Esophagus squamous epithelium (tissue), 5 donors: ENCODE data around the gene PLCB1. TPM values are rescaled to one million over a fixed set of nuclear protein-coding genes. Genes with fewer than 3 reads are reported as not detected.
"Not testable (repeated sequence)": the region's sequence is repeated elsewhere in the genome, so short reads cannot be mapped to it uniquely, and the experiment has no call there.

ENCODE experiments used
- DNase-seq: peaks from one replicate; lab custom pipeline; 2025; lab: John Stamatoyannopoulos, UW
- H3K27ac ChIP-seq, 4 donors: fragments of 200-600 bp; sonication (generic); one replicate each; pipeline ENCODE4 v1.5.1; 2016 to 2019; ENCODE audit warnings: mild to moderate bottlenecking in 1 of 4
- H3K27me3 ChIP-seq, 4 donors: fragments of 200-600 bp; sonication (generic); 1 replicate in 3 of 4; 2 replicates in 1 of 4; pipeline versions ENCODE4 v1.5.1 to v1.6.0; 2017 to 2021; ENCODE audit warnings: antibody characterized with exemption in 1 of 4
- H3K36me3 ChIP-seq, 3 donors: fragments of 200-600 bp; sonication (generic); one replicate each; pipeline ENCODE4 v1.5.1; 2016 to 2019
- H3K4me1 ChIP-seq, 3 donors: fragments of 200-600 bp; sonication (generic); one replicate each; pipeline ENCODE4 v1.5.1; 2017 to 2019
- H3K4me3 ChIP-seq, 4 donors: fragments of 200-600 bp; sonication (generic); 1 replicate in 3 of 4; 2 replicates in 1 of 4; pipeline ENCODE4 v1.5.1; 2016 to 2019; ENCODE audit warnings: mild to moderate bottlenecking in 2 of 4, moderate library complexity in 1 of 4
- H3K9me3 ChIP-seq, 3 donors: fragments of 200-600 bp; sonication (generic); one replicate each; pipeline ENCODE4 v1.5.1; 2016 to 2019
- POLR2A ChIP-seq, 4 donors: fragments of 450-650 bp; IDR thresholded peaks; one replicate each; pipeline ENCODE4 v1.6.1; 2017; ENCODE audit warnings: antibody characterized with exemption in 4 of 4, mild to moderate bottlenecking in 4 of 4, moderate library complexity in 3 of 4
- WGBS, 2 donors: methylation state at CpG; one replicate each; pipeline ENCODE4 v1.1.5; 2018; 5-methylcytosine and 5-hydroxymethylcytosine counted together
- intact Hi-C: fragments of 100-400 bp; cut with DNase I; formaldehyde crosslinking; loops from one replicate; pipeline ENCODE4 v1.15.0; 2022
- total RNA-seq, 4 donors: library from RNA; depleted of rRNA; stranded (reverse); fragments of >200 nt; gene quantifications; one replicate each; pipeline ENCODE4 v1.1.0, GENCODE V29; 2016
- TF ChIP-seq, protein P1 (sequence below), 6 experiments: fragments of 450-650 bp in 4 of 6; fragments of 200-600 bp in 2 of 6; sonication (generic) in 2 of 6; IDR thresholded peaks; one replicate each; pipeline ENCODE4 v1.5.1; 2016 to 2019; ENCODE audit warnings: antibody characterized with exemption in 6 of 6, mild to moderate bottlenecking in 4 of 6, moderate library complexity in 4 of 6
- donor health status: DM: yes; HTN: yes; CAD: no.

PLCB1 gene
- total RNA-seq, 4 donors from 2014 or later, result 1.9 to 20.4 (median 5.0) TPM

DNA sequence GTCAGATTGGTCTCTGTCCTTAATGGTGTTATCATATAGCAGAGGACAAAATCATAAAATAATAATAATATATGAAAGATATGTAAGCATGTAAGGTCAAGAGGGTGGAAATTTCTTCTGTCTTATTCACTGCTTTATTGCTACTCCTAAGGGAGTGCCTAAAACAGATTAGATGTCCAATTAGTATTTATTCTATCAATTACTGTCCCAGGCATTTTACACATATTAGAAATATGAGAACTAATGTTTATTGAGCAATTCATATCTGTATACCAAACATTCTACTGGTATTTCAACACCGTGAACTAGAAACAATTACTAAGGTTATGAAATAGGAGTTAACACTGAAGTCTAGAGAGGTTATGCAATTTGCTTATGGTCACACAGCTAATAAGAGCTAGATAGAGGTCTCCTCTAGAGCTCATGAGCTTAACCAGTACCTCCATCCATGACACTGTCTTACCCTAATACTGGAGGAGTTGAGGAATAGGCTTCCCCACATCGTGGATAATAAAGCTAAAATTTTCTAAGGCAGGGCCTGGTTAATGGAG lies 302.3 kb downstream of the PLCB1 start:
- no peak for TF ChIP-seq POLR2A (IDR thresholded peaks at IDR 0.05)
- TF ChIP-seq, protein P1, sequence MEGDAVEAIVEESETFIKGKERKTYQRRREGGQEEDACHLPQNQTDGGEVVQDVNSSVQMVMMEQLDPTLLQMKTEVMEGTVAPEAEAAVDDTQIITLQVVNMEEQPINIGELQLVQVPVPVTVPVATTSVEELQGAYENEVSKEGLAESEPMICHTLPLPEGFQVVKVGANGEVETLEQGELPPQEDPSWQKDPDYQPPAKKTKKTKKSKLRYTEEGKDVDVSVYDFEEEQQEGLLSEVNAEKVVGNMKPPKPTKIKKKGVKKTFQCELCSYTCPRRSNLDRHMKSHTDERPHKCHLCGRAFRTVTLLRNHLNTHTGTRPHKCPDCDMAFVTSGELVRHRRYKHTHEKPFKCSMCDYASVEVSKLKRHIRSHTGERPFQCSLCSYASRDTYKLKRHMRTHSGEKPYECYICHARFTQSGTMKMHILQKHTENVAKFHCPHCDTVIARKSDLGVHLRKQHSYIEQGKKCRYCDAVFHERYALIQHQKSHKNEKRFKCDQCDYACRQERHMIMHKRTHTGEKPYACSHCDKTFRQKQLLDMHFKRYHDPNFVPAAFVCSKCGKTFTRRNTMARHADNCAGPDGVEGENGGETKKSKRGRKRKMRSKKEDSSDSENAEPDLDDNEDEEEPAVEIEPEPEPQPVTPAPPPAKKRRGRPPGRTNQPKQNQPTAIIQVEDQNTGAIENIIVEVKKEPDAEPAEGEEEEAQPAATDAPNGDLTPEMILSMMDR (IDR thresholded peaks at IDR 0.05), result no peak
- intact Hi-C loops, result no loop called here
- DNase-seq, result no peak
- WGBS, 2 donors, result 53 to 64% methylated on average over 2 of the region's 2 CpGs
- H3K4me1 ChIP-seq, result peaks cover 0 to 7% (median 0%) of the 10 kb centered on the region in 3 donors
- no peak overlapping the region for H3K4me3 ChIP-seq
- no peak overlapping the region for H3K27ac ChIP-seq
- no peaks in the 10 kb centered on the region for H3K27me3 ChIP-seq
- no peaks in the 10 kb centered on the region for H3K36me3 ChIP-seq
- H3K9me3 ChIP-seq, result no peaks in the 10 kb centered on the region

DNA sequence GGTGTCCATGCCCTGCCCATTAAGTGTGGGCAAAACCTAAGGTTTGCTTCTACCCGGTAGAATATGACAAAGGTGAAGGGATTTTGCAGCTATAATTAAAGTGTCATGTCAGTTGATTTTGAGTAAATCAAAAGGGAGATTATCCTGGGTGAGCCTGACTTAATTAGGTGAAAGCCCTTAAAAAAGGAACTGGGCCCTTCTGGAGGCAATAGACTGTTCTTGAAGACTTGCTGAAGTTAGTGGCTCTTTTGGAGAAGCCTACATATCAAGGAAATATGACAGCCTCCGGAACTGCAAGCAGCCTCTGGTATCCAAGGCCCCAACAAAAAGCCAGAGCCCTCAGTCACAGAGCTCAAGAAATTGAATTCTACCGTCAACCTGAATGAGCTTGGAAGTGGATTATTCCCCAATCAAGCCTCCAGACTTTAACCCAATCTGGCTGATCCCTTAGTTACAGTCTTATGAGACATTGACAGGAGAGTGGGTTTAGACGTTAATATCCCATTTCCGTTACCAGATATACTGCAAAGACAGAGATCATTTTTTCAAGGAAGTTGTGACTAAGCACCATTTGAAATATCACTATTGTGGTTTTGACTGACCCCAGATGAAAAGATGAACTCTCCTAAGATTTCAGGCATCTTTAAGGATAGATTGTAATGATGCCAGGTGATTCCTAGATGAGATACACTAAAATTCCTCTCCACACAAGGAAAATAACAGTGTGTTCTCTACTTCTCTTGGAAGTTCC lies 303.4 kb downstream of the PLCB1 start:
- no peaks in the 10 kb centered on the region for H3K27me3 ChIP-seq
- H3K36me3 ChIP-seq, result no peaks in the 10 kb centered on the region
- TF ChIP-seq, protein P1 (IDR thresholded peaks at IDR 0.05), result no peak
- no peak for TF ChIP-seq POLR2A (IDR thresholded peaks at IDR 0.05)
- intact Hi-C loops, result no loop called here
- WGBS, 2 donors, result 77 to 81% methylated on average over 5 of the region's 5 CpGs
- H3K27ac ChIP-seq, result no peak overlapping the region
- H3K4me3 ChIP-seq, result no peak overlapping the region
- no peaks in the 10 kb centered on the region for H3K9me3 ChIP-seq
- H3K4me1 ChIP-seq, result peaks cover 0 to 7% (median 0%) of the 10 kb centered on the region in 3 donors
- DNase-seq, result no peak

GRCh38 chr20:8436938-8437337 lies 304.9 kb downstream of the PLCB1 start:
- intact Hi-C loops, H3K4me1 ChIP-seq, H3K4me3 ChIP-seq, H3K36me3 ChIP-seq, H3K27me3 ChIP-seq, H3K9me3 ChIP-seq, DNase-seq, H3K27ac ChIP-seq: not testable (repeated sequence)
- WGBS, 2 donors, result 39 to 82% methylated on average over 2 to 5 of the region's 5 CpGs

DNA sequence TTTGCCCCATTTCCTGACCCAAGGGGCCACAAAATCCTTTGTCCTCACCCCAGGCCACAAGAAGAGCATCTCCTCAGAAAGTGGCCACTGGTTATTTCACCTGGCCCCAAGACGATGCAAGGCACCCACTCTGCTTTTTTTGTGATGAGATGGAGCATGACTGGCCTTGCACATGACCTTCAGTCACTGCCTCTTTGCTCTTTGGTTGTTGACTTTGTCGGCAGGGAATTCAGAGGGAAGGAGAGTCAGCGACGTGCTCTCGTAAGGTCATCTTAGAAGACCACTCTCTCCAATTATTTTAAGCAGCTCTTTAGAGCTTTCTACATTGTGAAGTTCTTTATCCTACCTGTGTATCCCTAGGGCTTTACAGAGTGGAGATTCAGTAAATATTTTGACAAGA lies 306.7 kb downstream of the PLCB1 start:
- Histone ChIP-seq H3K9me3 (no peaks in the 10 kb centered on the region), H3K36me3 (no peaks in the 10 kb centered on the region), H3K27ac (no peak overlapping the region), H3K4me3 (no peak overlapping the region), H3K27me3 (no peaks in the 10 kb centered on the region), H3K4me1 (no peaks in the 10 kb centered on the region)
- TF ChIP-seq POLR2A (IDR thresholded peaks at IDR 0.05), result no peak
- TF ChIP-seq, protein P1 (IDR thresholded peaks at IDR 0.05), result no peak
- no peak for DNase-seq
- 79 to 84% methylated on average over 5 of the region's 5 CpGs for WGBS, 2 donors
- intact Hi-C loops, result no loop called here

DNA sequence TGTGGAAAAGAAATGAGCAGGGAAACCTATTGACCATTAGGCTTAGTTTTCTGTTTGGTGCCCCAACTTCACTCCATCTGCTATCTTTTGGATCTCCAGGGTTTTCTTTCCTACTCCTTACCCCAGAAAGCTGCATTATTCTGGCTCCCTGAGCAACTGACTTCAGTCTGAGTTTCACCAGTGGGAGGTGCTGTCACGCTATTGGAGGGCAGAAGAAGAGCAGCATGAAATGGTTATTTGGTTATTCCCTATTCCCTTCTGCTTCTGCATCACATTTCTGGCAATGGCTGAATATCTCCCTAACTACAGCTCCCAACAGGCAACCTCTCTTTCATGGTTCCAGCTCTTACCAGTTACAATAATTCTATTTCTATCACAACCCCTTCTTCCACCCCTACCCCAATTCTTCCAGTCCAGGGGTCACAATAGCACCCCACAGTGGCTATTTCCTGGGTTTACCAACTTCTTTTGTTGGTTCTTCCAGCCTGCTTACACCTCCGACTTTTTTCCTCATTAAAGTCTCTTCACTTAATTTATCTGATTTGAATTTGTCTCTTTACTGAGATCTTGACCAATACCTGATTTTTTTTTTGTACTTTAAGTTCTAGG lies 311.5 kb downstream of the PLCB1 start:
- Histone ChIP-seq H3K9me3 (no peaks in the 10 kb centered on the region), H3K27ac (no peak overlapping the region), H3K27me3 (no peaks in the 10 kb centered on the region), H3K4me1 (no peaks in the 10 kb centered on the region), H3K4me3 (no peak overlapping the region), H3K36me3 (no peaks in the 10 kb centered on the region)
- 51 to 63% methylated on average over 2 of the region's 2 CpGs for WGBS, 2 donors
- no peak for DNase-seq
- intact Hi-C loops, result no loop called here
- TF ChIP-seq, protein P1 (IDR thresholded peaks at IDR 0.05), result no peak
- no peak for TF ChIP-seq POLR2A (IDR thresholded peaks at IDR 0.05)
